HG03064 (cell line): ENCODE results near the gene ATG4B.
"Not testable (repeated sequence)": the region's sequence is repeated elsewhere in the genome, so short reads cannot be mapped to it uniquely, and the experiment has no call there.

Source experiments
- ATAC-seq: cut with Tn5 transposase; IDR thresholded peaks from one replicate; pipeline ENCODE4 v1.9.1; 2021; ENCODE audit warnings: low read depth; ENCODE audit not compliant: unreplicated experiment

ATG4B gene

GRCh38 chr2:241637018-241637794 lies at the start of gene ATG4B, which contains the start of gene THAP4:
Gene ATG4B, plus strand, starts transcription at chr2:241637693. Its CDS starts 22 bp downstream, at chr2:241637715.
Gene THAP4, minus strand, starts transcription at chr2:241637158. Its CDS starts 141 bp downstream, at chr2:241637017.
- ATAC-seq = peak; percentile 57

GRCh38 chr2:241589863-241590262 lies 47.6 kb upstream of the ATG4B start:
- ATAC-seq = not testable (repeated sequence)

GRCh38 chr2:241590496-241591455 lies 46.7 kb upstream of the ATG4B start:
- not testable (repeated sequence) for ATAC-seq

GRCh38 chr2:241592126-241592845 lies 45.2 kb upstream of the ATG4B start:
- ATAC-seq = no peak

- ATAC-seq = no peak
Observed at GRCh38 chr2:241593271-241593670, 44.2 kb upstream of the ATG4B start.

GRCh38 chr2:241595600-241596140 lies 41.8 kb upstream of the ATG4B start:
- no peak for ATAC-seq

GRCh38 chr2:241597561-241597960 lies 39.9 kb upstream of the ATG4B start:
- no peak for ATAC-seq

- no peak for ATAC-seq
Observed at GRCh38 chr2:241598061-241598460, 39.4 kb upstream of the ATG4B start.

GRCh38 chr2:241598487-241598886 lies 39.0 kb upstream of the ATG4B start:
- ATAC-seq = no peak

- ATAC-seq = no peak
Observed at GRCh38 chr2:241599615-241600014, 37.9 kb upstream of the ATG4B start.

GRCh38 chr2:241601841-241602240 lies 35.7 kb upstream of the ATG4B start:
- ATAC-seq = no peak

- ATAC-seq = no peak
Observed at GRCh38 chr2:241602720-241603119, 34.8 kb upstream of the ATG4B start.

- no peak for ATAC-seq
Observed at GRCh38 chr2:241603686-241604085, 33.8 kb upstream of the ATG4B start.

- no peak for ATAC-seq
Observed at GRCh38 chr2:241606186-241606585, 31.3 kb upstream of the ATG4B start.

GRCh38 chr2:241607162-241607885 lies 30.2 kb upstream of the ATG4B start:
- no peak for ATAC-seq

GRCh38 chr2:241608881-241609280 lies 28.6 kb upstream of the ATG4B start:
- no peak for ATAC-seq

GRCh38 chr2:241609859-241610793 lies 27.4 kb upstream of the ATG4B start:
- ATAC-seq = peak; percentile 78

- ATAC-seq = no peak
Observed at GRCh38 chr2:241611062-241611461, 26.4 kb upstream of the ATG4B start.
